ENCODE results near the gene TEX52. TPM values are rescaled to one million over a fixed set of nuclear protein-coding genes. Genes with fewer than 3 reads are reported as not detected.

The TEX52 gene
- polyA plus RNA-seq, 1 donor (not counting 4 experiments of a cell fraction or from before 2014, with no cell fraction given), result not detected

DNA sequence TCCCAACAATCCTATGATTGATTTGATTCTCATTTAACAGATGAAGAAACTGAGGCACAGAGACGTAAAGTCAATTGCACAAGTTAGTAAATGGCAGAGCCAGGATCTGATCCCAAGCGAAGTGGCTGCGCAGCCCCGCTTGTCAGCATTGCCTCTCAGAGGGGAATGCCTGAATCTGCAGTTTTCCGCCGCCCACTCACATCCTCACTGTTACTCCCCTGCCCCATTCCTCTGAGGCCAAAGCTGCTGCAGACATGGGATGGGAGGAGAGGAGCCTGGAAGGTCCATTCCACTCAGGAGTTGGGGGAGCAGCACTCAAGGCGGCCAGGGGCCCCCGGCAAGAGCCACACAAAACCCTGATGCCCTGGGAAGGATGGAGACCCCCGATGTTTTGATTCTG, 23.0 kb downstream of the TEX52 start:
- no peaks in the 10 kb centered on the region for H3K9me1 ChIP-seq (ENCODE audit: control insufficient read depth, extremely low read depth, insufficient read depth, low read length)
- TF ChIP-seq EZH2 (IDR thresholded peaks at IDR 0.05; ENCODE audit: low read length) (no peak), CTCF (optimal IDR thresholded peaks at IDR 0.05 in 1 of 3, IDR thresholded peaks at IDR 0.05 in 1 of 3, conservative IDR thresholded peaks at IDR 0.05 in 1 of 3; ENCODE audit: extremely low read depth in 1 of 3, insufficient read depth in 2 of 3, low read length in 3 of 3) (no peak)
- DNase-seq (ENCODE audit: low read depth, low spot score) (no peak), FAIRE-seq (no peak)
- H4K20me1 ChIP-seq (ENCODE audit: control insufficient read depth, extremely low read depth, insufficient read depth, low read length), result no peaks in the 10 kb centered on the region
- no peak overlapping the region for H3K4me3 ChIP-seq (ENCODE audit: control insufficient read depth in 2 of 3, extremely low read depth in 1 of 3, insufficient read depth in 2 of 3, low read depth in 1 of 3, low read length in 3 of 3)
- H2AFZ ChIP-seq (ENCODE audit: control insufficient read depth, low read length), result no peak overlapping the region
- no peak overlapping the region for H3K9ac ChIP-seq (ENCODE audit: control insufficient read depth, extremely low read depth, insufficient read depth, low read length)
- H3K79me2 ChIP-seq (ENCODE audit: control insufficient read depth, insufficient read depth, low read length), result no peaks in the 10 kb centered on the region
- no peaks in the 10 kb centered on the region for H3K9me3 ChIP-seq (ENCODE audit: control insufficient read depth, low read depth, low read length)
- peaks cover 0 to 4% of the 10 kb centered on the region in 2 experiments for H3K36me3 ChIP-seq (ENCODE audit: control insufficient read depth in 2 of 2, extremely low read depth in 1 of 2, insufficient read depth in 2 of 2, low read length in 2 of 2)
- H3K4me1 ChIP-seq (ENCODE audit: control insufficient read depth, extremely low read depth, insufficient read depth, low read length), result peaks cover 5% of the 10 kb centered on the region
- no peak overlapping the region for H3K4me2 ChIP-seq (ENCODE audit: control insufficient read depth, extremely low read depth, insufficient read depth, low read depth, low read length)
- no peak overlapping the region for H3K27ac ChIP-seq (ENCODE audit: control insufficient read depth, insufficient read depth, low read length)
- no peaks in the 10 kb centered on the region for H3K27me3 ChIP-seq (ENCODE audit: control insufficient read depth, extremely low read depth, insufficient read depth, low read length)
- dilution Hi-C loops (cut with MboI; ENCODE audit: extremely low pct_ligation_motif_present, low sequenced_read_pairs), result no loop called here

- DNase-seq (ENCODE audit: low read depth, low spot score) (no peak), FAIRE-seq (peak; percentile 62)
- no peak overlapping the region for H3K4me2 ChIP-seq (ENCODE audit: control insufficient read depth, extremely low read depth, insufficient read depth, low read depth, low read length)
- TF ChIP-seq EZH2 (IDR thresholded peaks at IDR 0.05; ENCODE audit: low read length) (no peak), CTCF (optimal IDR thresholded peaks at IDR 0.05 in 1 of 3, IDR thresholded peaks at IDR 0.05 in 1 of 3, conservative IDR thresholded peaks at IDR 0.05 in 1 of 3; ENCODE audit: extremely low read depth in 1 of 3, insufficient read depth in 2 of 3, low read length in 3 of 3) (no peak)
- no peak overlapping the region for H2AFZ ChIP-seq (ENCODE audit: control insufficient read depth, low read length)
- H3K79me2 ChIP-seq (ENCODE audit: control insufficient read depth, insufficient read depth, low read length), result no peaks in the 10 kb centered on the region
- H3K9ac ChIP-seq (ENCODE audit: control insufficient read depth, extremely low read depth, insufficient read depth, low read length), result no peak overlapping the region
- peaks cover 0 to 5% of the 10 kb centered on the region in 2 experiments for H3K36me3 ChIP-seq (ENCODE audit: control insufficient read depth in 2 of 2, extremely low read depth in 1 of 2, insufficient read depth in 2 of 2, low read length in 2 of 2)
- no peak overlapping the region for H3K27ac ChIP-seq (ENCODE audit: control insufficient read depth, insufficient read depth, low read length)
- dilution Hi-C loops (cut with MboI; ENCODE audit: extremely low pct_ligation_motif_present, low sequenced_read_pairs), result no loop called here
- no peaks in the 10 kb centered on the region for H3K27me3 ChIP-seq (ENCODE audit: control insufficient read depth, extremely low read depth, insufficient read depth, low read length)
- peaks cover 5% of the 10 kb centered on the region for H3K4me1 ChIP-seq (ENCODE audit: control insufficient read depth, extremely low read depth, insufficient read depth, low read length)
- no peak overlapping the region for H3K4me3 ChIP-seq (ENCODE audit: control insufficient read depth in 2 of 3, extremely low read depth in 1 of 3, insufficient read depth in 2 of 3, low read depth in 1 of 3, low read length in 3 of 3)
- H3K9me3 ChIP-seq (ENCODE audit: control insufficient read depth, low read depth, low read length), result no peaks in the 10 kb centered on the region
- no peaks in the 10 kb centered on the region for H3K9me1 ChIP-seq (ENCODE audit: control insufficient read depth, extremely low read depth, insufficient read depth, low read length)
- no peaks in the 10 kb centered on the region for H4K20me1 ChIP-seq (ENCODE audit: control insufficient read depth, extremely low read depth, insufficient read depth, low read length)
Measured at GRCh38 chr12:2833327-2833726, 23.5 kb downstream of the TEX52 start.
